GM21786 (cell line): ENCODE measurements around the gene MED8.

Experiments
- ATAC-seq: cut with Tn5 transposase; IDR thresholded peaks from one replicate; pipeline ENCODE4 v1.9.1; 2021; ENCODE audit not compliant: unreplicated experiment

MED8 gene

DNA sequence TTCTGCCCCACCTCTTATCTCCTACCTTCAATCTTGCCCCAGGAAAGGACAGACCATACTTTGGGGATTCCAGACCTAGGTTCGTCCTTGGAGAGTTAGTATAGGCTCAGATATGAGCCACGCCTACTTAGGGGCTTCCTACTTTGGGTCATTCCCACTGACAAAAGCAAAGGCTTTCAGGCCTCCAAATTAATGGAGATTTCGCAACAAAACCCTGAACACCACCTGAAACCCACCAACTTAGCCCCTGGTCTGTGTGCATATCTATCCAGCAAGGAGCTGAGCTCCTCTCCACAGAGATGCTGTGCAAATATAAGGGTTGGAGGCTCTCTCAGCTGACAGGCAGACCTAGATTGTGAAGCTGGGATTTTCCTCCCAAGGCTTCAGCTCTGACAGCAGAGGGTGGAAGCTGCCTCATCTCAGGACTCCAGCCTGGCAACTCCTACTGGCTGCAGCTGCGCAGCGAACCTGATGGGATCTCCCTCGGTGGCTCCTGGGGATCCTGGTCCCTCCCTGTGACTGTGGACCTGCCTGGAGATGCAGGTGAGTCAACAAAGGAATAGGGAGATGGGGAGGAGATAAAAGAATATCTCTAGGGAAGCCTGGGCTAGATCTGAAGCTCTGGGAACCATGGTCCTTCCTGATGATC is 49.9 kb downstream of the MED8 start:
- ATAC-seq, result no peak

DNA sequence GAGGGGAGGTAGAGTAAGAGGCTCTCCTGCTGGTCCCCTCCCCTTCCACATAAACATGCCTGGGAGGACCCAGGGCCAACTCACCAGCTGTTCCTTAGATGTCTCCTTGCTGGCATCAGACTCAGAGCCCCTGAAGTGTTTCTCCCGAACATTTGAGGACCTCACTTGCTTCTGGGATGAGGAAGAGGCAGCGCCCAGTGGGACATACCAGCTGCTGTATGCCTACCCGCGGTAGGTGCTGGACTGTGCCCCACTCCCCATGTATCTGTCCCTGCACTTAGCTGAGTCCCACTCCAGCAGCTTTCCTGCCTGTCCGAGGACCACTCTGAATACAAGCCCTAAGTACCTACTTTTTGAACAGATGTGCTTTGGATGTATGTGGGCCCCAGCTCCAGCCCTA is 51.6 kb downstream of the MED8 start:
- ATAC-seq, result no peak

GRCh38 chr1:43337588-43337987 is 52.0 kb downstream of the MED8 start, which contains the start of gene MPL:
TSS of gene MPL (plus strand) at chr1:43337818. CDS start at chr1:43337849, 31 bp downstream.
- no peak for ATAC-seq

DNA sequence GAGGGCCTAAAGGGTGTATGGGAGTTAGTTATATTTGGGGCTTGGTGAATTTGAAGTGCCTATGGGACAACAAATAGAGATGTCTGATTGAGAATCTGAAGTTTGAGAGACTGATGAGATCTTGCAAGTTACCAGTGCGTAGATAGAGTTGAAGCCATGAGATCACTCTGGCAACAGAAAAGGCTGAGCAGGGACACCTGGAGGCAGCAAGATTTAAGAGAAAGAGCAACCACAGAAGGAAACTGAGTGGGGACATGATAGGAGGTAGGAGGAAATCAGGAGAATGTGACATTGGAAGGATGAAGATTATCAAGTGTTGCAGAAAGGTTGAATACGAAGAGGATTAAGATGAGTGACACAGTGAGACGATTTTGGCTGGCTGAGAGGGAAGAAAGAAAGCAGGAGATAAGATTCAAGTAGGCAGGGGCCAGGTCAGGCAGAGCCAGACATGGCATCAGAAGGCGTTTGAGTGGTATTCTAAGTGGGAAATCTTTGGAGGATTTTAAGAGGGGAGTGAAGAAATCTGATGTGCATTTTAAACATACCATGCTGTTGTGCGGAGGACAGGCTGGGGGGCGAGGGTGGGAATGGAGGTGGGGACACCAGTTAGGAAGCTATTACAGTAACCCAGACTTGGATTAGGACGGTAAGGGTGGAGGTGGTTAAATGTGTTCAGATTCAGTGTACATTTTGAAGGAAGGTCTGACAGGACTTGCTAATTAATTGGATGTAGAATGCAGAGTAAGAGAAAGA is 55.0 kb downstream of the MED8 start:
- no peak for ATAC-seq
